GM23338 (cell line): Measurements from ENCODE around the gene VSIG10L. TPM values are rescaled to one million over a fixed set of nuclear protein-coding genes. Genes with fewer than 3 reads are reported as not detected.

Experiments
- ATAC-seq: fragments of 200-7000 bp; cut with Tn5 transposase; 3 replicates; pipeline ENCODE4 v1.9.1; 2020
- DNase-seq: peaks from one replicate; pipeline ENCODE4 v3.0.0-alpha.2; 2015; ENCODE audit warnings: low spot score
- H2AFZ ChIP-seq: fragments of 200-600 bp; sonication (generic); 2 replicates; pipeline ENCODE4 v1.8.0; 2016; ENCODE audit warnings: antibody characterized with exemption, mild to moderate bottlenecking, moderate library complexity
- H3F3A ChIP-seq: fragments of 200-600 bp; sonication (generic); replicated peaks from 2 replicates; pipeline ENCODE4 v1.8.0; 2017; ENCODE audit warnings: antibody characterized with exemption, mixed run types, low read depth
- H3K27ac ChIP-seq: fragments of 200-600 bp; sonication (generic); 2 replicates; pipeline ENCODE4 v1.6.1; 2016; ENCODE audit warnings: low read depth
- H3K27me3 ChIP-seq: fragments of 200-600 bp; sonication (generic); 2 replicates; pipeline ENCODE4 v1.8.0; 2016; ENCODE audit warnings: mild to moderate bottlenecking, mixed run types, moderate library complexity; ENCODE audit not compliant: insufficient read depth
- H3K36me3 ChIP-seq: fragments of 200-600 bp; sonication (generic); 2 replicates; pipeline ENCODE4 v1.8.0; 2016; ENCODE audit warnings: mild to moderate bottlenecking; ENCODE audit not compliant: insufficient read depth
- H3K4me1 ChIP-seq: fragments of 200-600 bp; sonication (generic); 2 replicates; pipeline ENCODE4 v1.8.0; 2016; ENCODE audit warnings: mild to moderate bottlenecking, moderate library complexity; ENCODE audit not compliant: insufficient read depth
- H3K4me2 ChIP-seq: fragments of 200-600 bp; sonication (generic); 2 replicates; pipeline ENCODE4 v1.7.1; 2017; ENCODE audit warnings: mixed run types
- H3K4me3 ChIP-seq: fragments of 200-600 bp; sonication (generic); 2 replicates; pipeline ENCODE4 v1.6.1; 2016; ENCODE audit warnings: mixed run types
- H3K79me2 ChIP-seq: fragments of 200-600 bp; sonication (generic); replicated peaks from 2 replicates; pipeline ENCODE4 v1.8.0; 2017; ENCODE audit warnings: mild to moderate bottlenecking; ENCODE audit not compliant: insufficient read depth
- H3K9me2 ChIP-seq: fragments of 200-600 bp; sonication (generic); 2 replicates; pipeline ENCODE4 v1.8.0; 2017; ENCODE audit not compliant: insufficient read depth
- H4K20me1 ChIP-seq: fragments of 200-600 bp; sonication (generic); replicated peaks from 2 replicates; pipeline ENCODE4 v1.8.0; 2017; ENCODE audit warnings: mild to moderate bottlenecking; ENCODE audit not compliant: insufficient read depth
- H3K27ac Mint-ChIP-seq: 2 replicates; pipeline ENCODE4 v1.8.0; 2020; ENCODE audit warnings: inconsistent platforms, mild to moderate bottlenecking, moderate library complexity, mixed read lengths
- H3K27me3 Mint-ChIP-seq: 3 replicates; pipeline ENCODE4 v1.8.0; 2022; ENCODE audit warnings: low read depth, mild to moderate bottlenecking, moderate library complexity, mixed read lengths, inconsistent platforms; ENCODE audit not compliant: insufficient read depth, poor library complexity
- H3K36me3 Mint-ChIP-seq: 3 replicates; pipeline ENCODE4 v1.8.0; 2021; ENCODE audit warnings: low read depth, mild to moderate bottlenecking, inconsistent platforms, moderate library complexity, mixed read lengths
- H3K4me1 Mint-ChIP-seq: 3 replicates; pipeline ENCODE4 v1.8.0; 2020; ENCODE audit warnings: mild to moderate bottlenecking, inconsistent platforms, mixed read lengths
- H3K4me3 Mint-ChIP-seq: 3 replicates; pipeline ENCODE4 v1.8.0; 2021; ENCODE audit warnings: moderate library complexity, mild to moderate bottlenecking, inconsistent platforms, mixed read lengths
- H3K9me3 Mint-ChIP-seq: 3 replicates; pipeline ENCODE4 v1.8.0; 2020; ENCODE audit warnings: moderate library complexity, mild to moderate bottlenecking, inconsistent platforms, mixed read lengths
- CREB1 ChIP-seq: fragments of 250-450 bp; sonication (Bioruptor Pico); IDR thresholded peaks from 2 replicates; pipeline ENCODE4 v1.5.0; 2020; ENCODE audit warnings: low read depth, mild to moderate bottlenecking, moderate library complexity
- EZH2 ChIP-seq: fragments of 200-600 bp; sonication (generic); IDR thresholded peaks from one replicate; pipeline ENCODE4 v1.8.0; 2017; ENCODE audit warnings: antibody characterized with exemption, mild to moderate bottlenecking, low read depth; ENCODE audit not compliant: unreplicated experiment
- EZH2phosphoT487 ChIP-seq: fragments of 200-600 bp; sonication (generic); IDR thresholded peaks from one replicate; pipeline ENCODE4 v1.8.1; 2018; ENCODE audit warnings: antibody characterized with exemption; ENCODE audit not compliant: unreplicated experiment
- JUNB ChIP-seq: IDR thresholded peaks from one replicate; pipeline ENCODE4 v1.6.1; 2016; ENCODE audit warnings: antibody characterized with exemption; ENCODE audit not compliant: unreplicated experiment
- POLR2AphosphoS5 ChIP-seq: IDR thresholded peaks from 2 replicates; pipeline ENCODE4 v1.6.1; 2016; ENCODE audit warnings: antibody characterized with exemption, low read depth
- STAT1 ChIP-seq: IDR thresholded peaks from one replicate; pipeline ENCODE4 v1.6.1; 2016; ENCODE audit warnings: antibody characterized with exemption; ENCODE audit not compliant: unreplicated experiment
- ZNF114 ChIP-seq: fragments of 250-450 bp; sonication (Bioruptor Pico); IDR thresholded peaks from 2 replicates; pipeline ENCODE4 v1.5.0; 2020; ENCODE audit warnings: mild to moderate bottlenecking, moderate library complexity
- ZNF331 ChIP-seq: fragments of 250-450 bp; sonication (Bioruptor Pico); IDR thresholded peaks from 2 replicates; pipeline ENCODE4 v1.5.0; 2020; ENCODE audit warnings: low read depth, mild to moderate bottlenecking, moderate library complexity
- polyA plus RNA-seq: library from polyadenylated mRNA; unstranded; fragments of >200 nt; fragmentation: Nextera tagmentation; extraction: Ambion mirVana; gene quantifications from 2 replicates; pipeline ENCODE4 v1.2.1, GENCODE V29; 2016
- total RNA-seq: library from RNA; depleted of rRNA; stranded (reverse); fragments of >200 nt; shearing (Covaris generic); gene quantifications from 2 replicates; pipeline ENCODE4 v1.2.3, GENCODE V29; 2014
- TF ChIP-seq, protein P1 (sequence below): IDR thresholded peaks from 2 replicates; pipeline ENCODE4 v1.6.1; 2016; ENCODE audit warnings: antibody characterized with exemption
- TF ChIP-seq, protein P2 (sequence below): fragments of 250-450 bp; sonication (Bioruptor Pico); IDR thresholded peaks from 2 replicates; pipeline ENCODE4 v1.5.0; 2020; ENCODE audit warnings: mild to moderate bottlenecking, moderate library complexity
- TF ChIP-seq, protein P3 (sequence below), 2 experiments: fragments of 200-600 bp in 1 of 2; sonication (generic) in 1 of 2; conservative IDR thresholded peaks; 2 replicates each; pipeline versions ENCODE4 v1.5.1 to v1.6.1; 2016 to 2017; ENCODE audit warnings: antibody characterized with exemption in 2 of 2, low read depth in 2 of 2, mild to moderate bottlenecking in 2 of 2, moderate library complexity in 1 of 2

Gene VSIG10L
- total and polyA plus RNA-seq, 2 experiments from 2014 or later, result 9.6 to 10.4 TPM

DNA sequence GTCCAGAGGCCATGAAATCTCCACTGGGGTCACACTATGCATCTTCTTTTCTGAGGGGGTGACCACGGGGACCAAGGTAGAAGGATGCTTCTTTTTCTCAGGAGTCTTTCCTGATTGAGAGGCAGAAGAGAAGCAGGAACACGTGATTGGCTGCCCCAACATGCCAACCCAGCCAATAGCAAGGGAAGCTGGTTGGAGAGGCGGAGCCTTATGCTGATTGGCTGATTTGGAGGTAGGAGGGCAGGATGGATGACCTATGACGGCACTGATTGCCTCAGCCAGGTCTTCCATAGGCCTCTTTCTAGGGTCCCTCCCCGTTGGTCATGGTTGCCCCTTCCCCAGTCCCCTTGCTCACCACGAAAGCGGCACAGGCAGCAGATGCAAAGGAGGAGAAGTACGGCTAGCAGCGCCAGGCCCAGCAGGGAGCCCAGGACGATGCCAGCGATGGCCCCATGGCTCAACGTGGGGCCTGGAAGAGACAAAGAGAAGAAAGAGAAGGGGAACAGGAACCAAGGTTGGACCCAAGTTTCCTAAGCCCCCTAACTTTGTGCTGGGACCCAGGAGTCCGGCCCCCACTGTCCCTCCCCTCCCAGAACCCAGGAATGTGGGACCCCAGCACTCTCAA lies 8.0 kb downstream of the VSIG10L start:
- Mint-ChIP-seq H3K27ac (no peak overlapping the region; the same call in 1 of the 2 replicates), H3K4me3 (no peak overlapping the region), H3K4me1 (peaks cover 13% of the 10 kb centered on the region), H3K27me3 (peaks cover 13% of the 10 kb centered on the region), H3K9me3 (no peaks in the 10 kb centered on the region; the same call in 2 of the 3 replicates), H3K36me3 (peaks cover 47% of the 10 kb centered on the region)
- Histone ChIP-seq H3F3A (no peaks in the 10 kb centered on the region), H3K36me3 (0 out of 2 replicates have a peak, but pooled peaks cover 6% of the 10 kb centered on the region), H3K4me1 (peaks cover 7% of the 10 kb centered on the region), H3K9me2 (0 out of 2 replicates have a peak, but pooled peaks cover 3% of the 10 kb centered on the region), H2AFZ (no peak overlapping the region), H4K20me1 (no peaks in the 10 kb centered on the region), H3K27ac (no peak overlapping the region), H3K4me3 (no peak overlapping the region), H3K4me2 (no peak overlapping the region), H3K79me2 (no peaks in the 10 kb centered on the region), H3K27me3 (no peaks in the 10 kb centered on the region)
- TF ChIP-seq EZH2phosphoT487, result no peak
- ATAC-seq (peak; percentile 10; the same call in 2 of the 3 replicates), DNase-seq (peak; percentile 65)

DNA sequence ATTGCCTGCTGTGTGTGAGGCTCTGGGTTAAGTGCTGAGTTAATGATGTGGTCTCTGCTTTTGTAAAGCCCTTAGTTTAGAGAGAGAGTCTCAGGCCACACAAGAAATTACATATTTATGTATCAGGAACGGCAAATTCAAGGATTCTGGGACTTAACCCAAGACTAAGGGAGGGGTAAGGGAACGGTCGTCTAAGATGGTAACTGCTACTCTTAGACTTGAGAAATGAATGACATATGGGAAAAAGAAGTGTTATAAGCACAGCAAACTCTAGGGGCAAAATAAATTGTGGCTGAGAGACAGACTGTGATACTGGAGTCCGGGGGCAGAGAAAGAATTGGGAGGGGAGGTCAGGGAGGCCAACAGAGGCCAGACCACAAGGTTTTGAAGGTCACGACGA lies 10.2 kb downstream of the VSIG10L start:
- Histone ChIP-seq H4K20me1 (no peaks in the 10 kb centered on the region), H2AFZ (no peak overlapping the region), H3K36me3 (0 out of 2 replicates have a peak, but pooled peaks cover 6% of the 10 kb centered on the region), H3K9me2 (0 out of 2 replicates have a peak, but pooled peaks cover 3% of the 10 kb centered on the region), H3F3A (no peaks in the 10 kb centered on the region), H3K4me1 (peaks cover 10% of the 10 kb centered on the region; the same call in 1 of the 2 replicates), H3K27ac (no peak overlapping the region), H3K4me2 (no peak overlapping the region), H3K4me3 (no peak overlapping the region), H3K27me3 (peaks cover 8% of the 10 kb centered on the region), H3K79me2 (no peaks in the 10 kb centered on the region)
- no peak overlapping the region for H3K27ac Mint-ChIP-seq
- H3K27me3 Mint-ChIP-seq, result peaks cover 23% of the 10 kb centered on the region
- peaks cover 18% of the 10 kb centered on the region for H3K4me1 Mint-ChIP-seq
- DNase-seq (no peak), ATAC-seq (no peak)
- no peaks in the 10 kb centered on the region; the same call in 2 of the 3 replicates for H3K9me3 Mint-ChIP-seq
- peaks cover 47% of the 10 kb centered on the region for H3K36me3 Mint-ChIP-seq
- TF ChIP-seq, protein P1, sequence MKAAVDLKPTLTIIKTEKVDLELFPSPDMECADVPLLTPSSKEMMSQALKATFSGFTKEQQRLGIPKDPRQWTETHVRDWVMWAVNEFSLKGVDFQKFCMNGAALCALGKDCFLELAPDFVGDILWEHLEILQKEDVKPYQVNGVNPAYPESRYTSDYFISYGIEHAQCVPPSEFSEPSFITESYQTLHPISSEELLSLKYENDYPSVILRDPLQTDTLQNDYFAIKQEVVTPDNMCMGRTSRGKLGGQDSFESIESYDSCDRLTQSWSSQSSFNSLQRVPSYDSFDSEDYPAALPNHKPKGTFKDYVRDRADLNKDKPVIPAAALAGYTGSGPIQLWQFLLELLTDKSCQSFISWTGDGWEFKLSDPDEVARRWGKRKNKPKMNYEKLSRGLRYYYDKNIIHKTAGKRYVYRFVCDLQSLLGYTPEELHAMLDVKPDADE, result no peak
- TF ChIP-seq JUNB (no peak), STAT1 (no peak), CREB1 (CRISPR knock-in tag) (no peak), EZH2 (no peak), EZH2phosphoT487 (no peak), ZNF114 (CRISPR knock-in tag) (no peak), ZNF331 (CRISPR knock-in tag) (no peak), POLR2AphosphoS5 (no peak)
- TF ChIP-seq, protein P2, sequence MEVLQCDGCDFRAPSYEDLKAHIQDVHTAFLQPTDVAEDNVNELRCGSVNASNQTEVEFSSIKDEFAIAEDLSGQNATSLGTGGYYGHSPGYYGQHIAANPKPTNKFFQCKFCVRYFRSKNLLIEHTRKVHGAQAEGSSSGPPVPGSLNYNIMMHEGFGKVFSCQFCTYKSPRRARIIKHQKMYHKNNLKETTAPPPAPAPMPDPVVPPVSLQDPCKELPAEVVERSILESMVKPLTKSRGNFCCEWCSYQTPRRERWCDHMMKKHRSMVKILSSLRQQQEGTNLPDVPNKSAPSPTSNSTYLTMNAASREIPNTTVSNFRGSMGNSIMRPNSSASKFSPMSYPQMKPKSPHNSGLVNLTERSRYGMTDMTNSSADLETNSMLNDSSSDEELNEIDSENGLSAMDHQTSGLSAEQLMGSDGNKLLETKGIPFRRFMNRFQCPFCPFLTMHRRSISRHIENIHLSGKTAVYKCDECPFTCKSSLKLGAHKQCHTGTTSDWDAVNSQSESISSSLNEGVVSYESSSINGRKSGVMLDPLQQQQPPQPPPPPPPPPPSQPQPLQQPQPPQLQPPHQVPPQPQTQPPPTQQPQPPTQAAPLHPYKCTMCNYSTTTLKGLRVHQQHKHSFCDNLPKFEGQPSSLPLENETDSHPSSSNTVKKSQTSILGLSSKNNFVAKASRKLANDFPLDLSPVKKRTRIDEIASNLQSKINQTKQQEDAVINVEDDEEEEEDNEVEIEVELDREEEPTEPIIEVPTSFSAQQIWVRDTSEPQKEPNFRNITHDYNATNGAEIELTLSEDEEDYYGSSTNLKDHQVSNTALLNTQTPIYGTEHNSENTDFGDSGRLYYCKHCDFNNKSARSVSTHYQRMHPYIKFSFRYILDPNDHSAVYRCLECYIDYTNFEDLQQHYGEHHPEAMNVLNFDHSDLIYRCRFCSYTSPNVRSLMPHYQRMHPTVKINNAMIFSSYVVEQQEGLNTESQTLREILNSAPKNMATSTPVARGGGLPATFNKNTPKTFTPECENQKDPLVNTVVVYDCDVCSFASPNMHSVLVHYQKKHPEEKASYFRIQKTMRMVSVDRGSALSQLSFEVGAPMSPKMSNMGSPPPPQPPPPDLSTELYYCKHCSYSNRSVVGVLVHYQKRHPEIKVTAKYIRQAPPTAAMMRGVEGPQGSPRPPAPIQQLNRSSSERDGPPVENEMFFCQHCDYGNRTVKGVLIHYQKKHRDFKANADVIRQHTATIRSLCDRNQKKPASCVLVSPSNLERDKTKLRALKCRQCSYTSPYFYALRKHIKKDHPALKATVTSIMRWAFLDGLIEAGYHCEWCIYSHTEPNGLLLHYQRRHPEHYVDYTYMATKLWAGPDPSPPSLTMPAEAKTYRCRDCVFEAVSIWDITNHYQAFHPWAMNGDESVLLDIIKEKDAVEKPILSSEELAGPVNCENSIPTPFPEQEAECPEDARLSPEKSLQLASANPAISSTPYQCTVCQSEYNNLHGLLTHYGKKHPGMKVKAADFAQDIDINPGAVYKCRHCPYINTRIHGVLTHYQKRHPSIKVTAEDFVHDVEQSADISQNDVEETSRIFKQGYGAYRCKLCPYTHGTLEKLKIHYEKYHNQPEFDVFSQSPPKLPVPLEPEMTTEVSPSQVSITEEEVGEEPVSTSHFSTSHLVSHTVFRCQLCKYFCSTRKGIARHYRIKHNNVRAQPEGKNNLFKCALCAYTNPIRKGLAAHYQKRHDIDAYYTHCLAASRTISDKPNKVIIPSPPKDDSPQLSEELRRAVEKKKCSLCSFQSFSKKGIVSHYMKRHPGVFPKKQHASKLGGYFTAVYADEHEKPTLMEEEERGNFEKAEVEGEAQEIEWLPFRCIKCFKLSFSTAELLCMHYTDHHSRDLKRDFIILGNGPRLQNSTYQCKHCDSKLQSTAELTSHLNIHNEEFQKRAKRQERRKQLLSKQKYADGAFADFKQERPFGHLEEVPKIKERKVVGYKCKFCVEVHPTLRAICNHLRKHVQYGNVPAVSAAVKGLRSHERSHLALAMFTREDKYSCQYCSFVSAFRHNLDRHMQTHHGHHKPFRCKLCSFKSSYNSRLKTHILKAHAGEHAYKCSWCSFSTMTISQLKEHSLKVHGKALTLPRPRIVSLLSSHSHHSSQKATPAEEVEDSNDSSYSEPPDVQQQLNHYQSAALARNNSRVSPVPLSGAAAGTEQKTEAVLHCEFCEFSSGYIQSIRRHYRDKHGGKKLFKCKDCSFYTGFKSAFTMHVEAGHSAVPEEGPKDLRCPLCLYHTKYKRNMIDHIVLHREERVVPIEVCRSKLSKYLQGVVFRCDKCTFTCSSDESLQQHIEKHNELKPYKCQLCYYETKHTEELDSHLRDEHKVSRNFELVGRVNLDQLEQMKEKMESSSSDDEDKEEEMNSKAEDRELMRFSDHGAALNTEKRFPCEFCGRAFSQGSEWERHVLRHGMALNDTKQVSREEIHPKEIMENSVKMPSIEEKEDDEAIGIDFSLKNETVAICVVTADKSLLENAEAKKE (CRISPR knock-in tag), result no peak
- TF ChIP-seq, protein P3, sequence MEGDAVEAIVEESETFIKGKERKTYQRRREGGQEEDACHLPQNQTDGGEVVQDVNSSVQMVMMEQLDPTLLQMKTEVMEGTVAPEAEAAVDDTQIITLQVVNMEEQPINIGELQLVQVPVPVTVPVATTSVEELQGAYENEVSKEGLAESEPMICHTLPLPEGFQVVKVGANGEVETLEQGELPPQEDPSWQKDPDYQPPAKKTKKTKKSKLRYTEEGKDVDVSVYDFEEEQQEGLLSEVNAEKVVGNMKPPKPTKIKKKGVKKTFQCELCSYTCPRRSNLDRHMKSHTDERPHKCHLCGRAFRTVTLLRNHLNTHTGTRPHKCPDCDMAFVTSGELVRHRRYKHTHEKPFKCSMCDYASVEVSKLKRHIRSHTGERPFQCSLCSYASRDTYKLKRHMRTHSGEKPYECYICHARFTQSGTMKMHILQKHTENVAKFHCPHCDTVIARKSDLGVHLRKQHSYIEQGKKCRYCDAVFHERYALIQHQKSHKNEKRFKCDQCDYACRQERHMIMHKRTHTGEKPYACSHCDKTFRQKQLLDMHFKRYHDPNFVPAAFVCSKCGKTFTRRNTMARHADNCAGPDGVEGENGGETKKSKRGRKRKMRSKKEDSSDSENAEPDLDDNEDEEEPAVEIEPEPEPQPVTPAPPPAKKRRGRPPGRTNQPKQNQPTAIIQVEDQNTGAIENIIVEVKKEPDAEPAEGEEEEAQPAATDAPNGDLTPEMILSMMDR (conservative IDR thresholded peaks at IDR 0.05; ENCODE audit: low read depth in 2 of 2), result no peak
- no peak overlapping the region for H3K4me3 Mint-ChIP-seq
